H1 (cell line): ENCODE measurements around the gene STAP2. TPM values are rescaled to one million over a fixed set of nuclear protein-coding genes. Genes with fewer than 3 reads are reported as not detected.

ENCODE experiments used
- CTCF ChIA-PET: fragments of 300-600 bp; sonication (Branson Sonifier 250); formaldehyde crosslinking; loops from one replicate; lab custom pipeline; 2021; ENCODE audit not compliant: partially characterized antibody; lab: Charles Lee
- POLR2A ChIA-PET: fragments of 300-600 bp; sonication (Branson Sonifier 250); formaldehyde crosslinking; loops from one replicate; lab custom pipeline; 2021; ENCODE audit warnings: inconsistent platforms; ENCODE audit not compliant: partially characterized antibody; lab: Charles Lee
- DNase-seq, 2 experiments: peaks; one replicate each; pipeline versions ENCODE4 v3.0.0 to v3.0.0-alpha.2; 2010 to 2022; ENCODE audit warnings: low spot score in 2 of 2, low read depth in 1 of 2, mixed read lengths in 1 of 2
- FAIRE-seq: peaks from 2 replicates; lab custom pipeline; 2011; peaks lifted over from hg19 to GRCh38; lab: Jason Lieb, UNC
- H2AFZ ChIP-seq: 2 replicates; pipeline ENCODE4 v1.8.1; 2012; ENCODE audit warnings: low read length, inconsistent platforms
- H2AK5ac ChIP-seq: 2 replicates; pipeline ENCODE4 v1.6.1; 2013; ENCODE audit warnings: low read depth, low read length
- H2BK120ac ChIP-seq: replicated peaks from 2 replicates; pipeline ENCODE3; 2013; ENCODE audit warnings: low read depth, low read length, inconsistent platforms
- H2BK12ac ChIP-seq: 2 replicates; pipeline ENCODE4 v1.6.1; 2013; ENCODE audit warnings: low read depth, low read length
- H2BK15ac ChIP-seq: 2 replicates; pipeline ENCODE4 v1.6.1; 2013; ENCODE audit warnings: low read length
- H2BK20ac ChIP-seq: 2 replicates; pipeline ENCODE4 v1.6.1; 2013; ENCODE audit warnings: low read length
- H2BK5ac ChIP-seq: 2 replicates; pipeline ENCODE4 v1.6.1; 2013; ENCODE audit warnings: low read depth, low read length
- H3K14ac ChIP-seq: 2 replicates; pipeline ENCODE4 v1.6.1; 2013; ENCODE audit warnings: inconsistent platforms; ENCODE audit not compliant: insufficient read length
- H3K18ac ChIP-seq: 2 replicates; pipeline ENCODE4 v1.6.1; 2013; ENCODE audit warnings: low read length; ENCODE audit errors: extremely low read depth
- H3K23ac ChIP-seq: 2 replicates; pipeline ENCODE4 v1.6.1; 2013; ENCODE audit warnings: inconsistent platforms; ENCODE audit not compliant: insufficient read length
- H3K23me2 ChIP-seq: 2 replicates; pipeline ENCODE4 v1.6.1; 2013; ENCODE audit warnings: low read depth, low read length
- H3K27ac ChIP-seq: 2 replicates; pipeline ENCODE4 v1.6.1; 2011; ENCODE audit warnings: low read depth, low read length, inconsistent platforms
- H3K27me3 ChIP-seq, 4 experiments: replicated peaks in 1 of 4; 1 replicate in 1 of 4; 2 replicates in 3 of 4; pipeline versions ENCODE4 v1.6.1 to v1.8.1; 2011 to 2013; ENCODE audit warnings: low read length in 3 of 4, mild to moderate bottlenecking in 3 of 4, inconsistent platforms in 2 of 4, mixed read lengths in 2 of 4, moderate library complexity in 1 of 4; ENCODE audit not compliant: control insufficient read depth in 3 of 4, insufficient read depth in 3 of 4; ENCODE audit errors: extremely low read depth in 1 of 4
- H3K36me3 ChIP-seq, 4 experiments: 2 replicates each; pipeline versions ENCODE4 v1.6.1 to v1.8.1; 2011 to 2013; ENCODE audit warnings: mild to moderate bottlenecking in 4 of 4, low read length in 3 of 4, moderate library complexity in 2 of 4, control low read depth in 1 of 4, inconsistent platforms in 1 of 4; ENCODE audit not compliant: insufficient read depth in 4 of 4, control insufficient read depth in 2 of 4
- H3K4ac ChIP-seq: replicated peaks from 2 replicates; pipeline ENCODE3; 2013; ENCODE audit warnings: low read length, low read depth, mixed read lengths, inconsistent platforms; ENCODE audit not compliant: insufficient read length
- H3K4me1 ChIP-seq, 4 experiments: replicated peaks in 1 of 4; 1 replicate in 1 of 4; 2 replicates in 3 of 4; pipeline versions ENCODE4 v1.6.1 to v1.8.1; 2011 to 2013; ENCODE audit warnings: low read length in 3 of 4, inconsistent platforms in 2 of 4, mixed read lengths in 1 of 4; ENCODE audit not compliant: insufficient read depth in 4 of 4, control insufficient read depth in 3 of 4
- H3K4me2 ChIP-seq, 2 experiments: 2 replicates each; pipeline versions ENCODE4 v1.6.1 to v1.8.1; 2011 to 2013; ENCODE audit warnings: low read depth in 2 of 2, low read length in 2 of 2, control low read depth in 1 of 2, inconsistent platforms in 1 of 2, mild to moderate bottlenecking in 1 of 2; ENCODE audit not compliant: insufficient read depth in 1 of 2
- H3K4me3 ChIP-seq, 4 experiments: fragments of 200-600, 300-600 bp in 1 of 4; sonication (generic), shearing (Covaris generic), sonication (Bioruptor Twin) in 1 of 4; 2 replicates each; pipeline versions ENCODE4 v1.5.1 to v1.8.1; 2011 to 2016; ENCODE audit warnings: low read length in 4 of 4, low read depth in 3 of 4, control low read depth in 2 of 4, inconsistent platforms in 2 of 4, mild to moderate bottlenecking in 2 of 4, mixed read lengths in 1 of 4, moderate library complexity in 1 of 4; ENCODE audit not compliant: insufficient read depth in 2 of 4; ENCODE audit errors: extremely low read depth in 1 of 4
- H3K56ac ChIP-seq: replicated peaks from 2 replicates; pipeline ENCODE3; 2013; ENCODE audit warnings: low read depth, mild to moderate bottlenecking, mixed read lengths, low read length, inconsistent platforms; ENCODE audit not compliant: insufficient read length
- H3K79me1 ChIP-seq: 2 replicates; pipeline ENCODE4 v1.6.1; 2013; ENCODE audit warnings: low read depth, low read length, control low read depth
- H3K79me2 ChIP-seq, 2 experiments: 2 replicates each; pipeline versions ENCODE4 v1.6.1 to v1.8.1; 2012 to 2013; ENCODE audit warnings: low read length in 2 of 2, mild to moderate bottlenecking in 2 of 2, inconsistent platforms in 1 of 2; ENCODE audit not compliant: insufficient read depth in 2 of 2, control insufficient read depth in 1 of 2
- H3K9ac ChIP-seq, 4 experiments: replicated peaks in 1 of 4; 1 replicate in 1 of 4; 2 replicates in 3 of 4; pipeline versions ENCODE4 v1.6.1 to v1.8.1; 2011 to 2013; ENCODE audit warnings: low read depth in 3 of 4, low read length in 3 of 4, control low read depth in 2 of 4, mild to moderate bottlenecking in 2 of 4, moderate library complexity in 2 of 4, inconsistent platforms in 1 of 4; ENCODE audit errors: extremely low read depth in 1 of 4
- H3K9me3 ChIP-seq, 2 experiments: 2 replicates each; pipeline versions ENCODE4 v1.6.1 to v1.8.1; 2012 to 2013; ENCODE audit warnings: mild to moderate bottlenecking in 2 of 2, moderate library complexity in 2 of 2, control low read depth in 1 of 2, inconsistent platforms in 1 of 2, low read depth in 1 of 2, low read length in 1 of 2, mixed read lengths in 1 of 2; ENCODE audit not compliant: insufficient read depth in 2 of 2
- H4K20me1 ChIP-seq, 2 experiments: replicated peaks in 1 of 2; 2 replicates each; pipeline versions ENCODE3 to v1.8.1; 2011 to 2013; ENCODE audit warnings: inconsistent platforms in 2 of 2, low read length in 2 of 2, mild to moderate bottlenecking in 1 of 2; ENCODE audit not compliant: insufficient read depth in 2 of 2, control insufficient read depth in 1 of 2
- H4K5ac ChIP-seq: 2 replicates; pipeline ENCODE4 v1.6.1; 2013; ENCODE audit warnings: low read length, low read depth, mixed read lengths, inconsistent platforms; ENCODE audit not compliant: insufficient read length
- H4K8ac ChIP-seq: 2 replicates; pipeline ENCODE4 v1.8.0; 2013; ENCODE audit warnings: mild to moderate bottlenecking, moderate library complexity, low read length, inconsistent platforms; ENCODE audit not compliant: insufficient read depth; ENCODE audit errors: extremely low read depth
- H4K91ac ChIP-seq: replicated peaks from 2 replicates; pipeline ENCODE3; 2013; ENCODE audit warnings: low read length, mixed read lengths, inconsistent platforms; ENCODE audit not compliant: insufficient read length
- BCL11A ChIP-seq, 2 experiments: IDR thresholded peaks; one replicate each; pipeline ENCODE4 v1.6.1; 2011; ENCODE audit warnings: low read depth in 2 of 2, low read length in 2 of 2, mild to moderate bottlenecking in 2 of 2
- RBBP5 ChIP-seq: IDR thresholded peaks from 2 replicates; pipeline ENCODE4 v1.7.1; 2012; ENCODE audit warnings: low read depth, mild to moderate bottlenecking, inconsistent platforms, low read length, moderate library complexity, borderline replicate concordance
- WGBS, 2 experiments: shearing (Covaris generic) in 1 of 2; methylation state at CpG; one replicate each; pipeline versions ENCODE4 v1.1.6 to v1.1.7; 2013 to 2015; ENCODE audit warnings: low lambda C conversion rate in 2 of 2, mixed read lengths in 2 of 2, inconsistent platforms in 1 of 2, low coverage in 1 of 2, missing lambda C conversion rate in 1 of 2; ENCODE audit not compliant: insufficient replicate concordance in 2 of 2, insufficient coverage in 1 of 2, insufficient read length in 1 of 2; ENCODE audit errors: extremely low coverage in 1 of 2, missing lambda C conversion rate in 1 of 2; 5-methylcytosine and 5-hydroxymethylcytosine counted together
- polyA plus RNA-seq, 7 experiments: library from polyadenylated mRNA; depleted of rRNA in 3 of 7; stranded (reverse) in 5 of 7; unstranded in 2 of 7; fragments of >200 nt in 5 of 7; fragments of 200-250 nt in 2 of 7; gene quantifications; 1 replicate in 5 of 7; 2 replicates in 1 of 7; 4 replicates in 1 of 7; pipeline versions ENCODE4 v1.2.1 to v1.2.3, GENCODE V29; 2011 to 2013; ENCODE audit warnings: missing spikeins in 2 of 7, mixed read lengths in 2 of 7
- total RNA-seq: library from RNA; stranded (reverse); fragmentation: NEBNext Ultra II Directional; extraction: Animal tissue kit (Norgen Biotek cat#: 25700); gene quantifications from 2 replicates; pipeline ENCODE4 v1.2.1, GENCODE V29; 2021
- TF ChIP-seq, protein P1 (sequence below): IDR thresholded peaks from 2 replicates; pipeline ENCODE4 v1.6.1; 2011; ENCODE audit warnings: low read length, improper control_type of control experiment

STAP2 gene
- total and polyA plus RNA-seq, 2 of the 8 experiments (the other 6 are each of a cell fraction or from before 2014, with no cell fraction given): 15.3 to 37.3 TPM

DNA sequence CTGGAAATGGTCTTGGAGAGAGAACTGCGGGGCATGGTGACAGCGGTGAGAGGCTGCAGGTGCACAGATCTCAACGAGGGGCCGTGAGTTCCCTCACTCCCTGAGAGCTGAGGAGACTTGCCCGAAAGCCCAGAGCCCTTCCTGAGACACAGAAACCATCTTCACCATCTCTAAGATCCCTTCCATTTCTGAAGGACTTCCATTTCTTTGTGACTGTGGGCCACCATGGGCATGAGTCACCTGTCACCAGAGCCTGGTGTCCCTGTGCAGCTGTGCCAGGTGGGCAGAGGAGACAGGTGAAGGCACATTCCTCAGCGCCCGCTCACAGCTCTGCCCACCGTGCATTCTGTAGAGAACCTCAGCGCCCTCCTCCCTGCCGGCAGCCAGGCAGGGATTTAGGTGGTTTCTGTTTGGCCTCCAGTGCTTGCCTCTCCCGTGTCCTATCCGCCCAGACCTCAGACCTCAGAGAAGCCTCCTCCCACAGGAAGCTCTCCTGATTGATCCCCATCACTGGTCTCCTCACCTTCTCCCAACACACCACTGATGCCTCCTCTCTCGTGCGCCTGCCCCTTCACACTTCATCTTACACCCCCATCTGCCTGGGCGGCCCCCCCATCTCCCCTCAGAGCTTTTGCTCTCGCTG, 37.5 kb upstream of the STAP2 start:
- H3K79me1 ChIP-seq: peaks cover 18% of the 10 kb centered on the region
- H3K4me2 ChIP-seq: peak overlapping the region in 1 of 2 experiments; percentile 46; a peak in 1 of 4 replicates
- no peak overlapping the region for H2AFZ ChIP-seq
- peak overlapping the region; percentile 78; the same call in 1 of the 2 replicates for H2BK12ac ChIP-seq
- H4K91ac ChIP-seq: no peak overlapping the region
- no peak overlapping the region for H3K23ac ChIP-seq
- no peak overlapping the region for H3K4ac ChIP-seq
- H3K36me3 ChIP-seq: no peaks in the 10 kb centered on the region
- no peak overlapping the region for H2BK120ac ChIP-seq
- no peak for FAIRE-seq
- no peak overlapping the region; the same call in 1 of the 2 replicates for H3K18ac ChIP-seq
- H2BK5ac ChIP-seq: peak overlapping the region; percentile 28
- H3K27me3 ChIP-seq: no peaks in the 10 kb centered on the region
- no peak overlapping the region for H3K4me3 ChIP-seq
- no peak overlapping the region for H4K5ac ChIP-seq
- peak overlapping the region; percentile 25; the same call in 1 of the 2 replicates for H3K27ac ChIP-seq
- no peak overlapping the region for H2BK15ac ChIP-seq
- H2AK5ac ChIP-seq: peak overlapping the region; percentile 9; the same call in 1 of the 2 replicates
- no peaks in the 10 kb centered on the region for H3K23me2 ChIP-seq
- CTCF ChIA-PET: interaction anchor here (0.5 to 6.3 kb wide), 15 partner anchors 8 to 237 kb away, joined by 3 to 72 read pairs (median 6); partner anchors contain the start of genes CHAF1A and SH3GL1
- WGBS, 2 experiments: 84% methylated on average over 16 of the region's 16 CpGs; no CpG with 5 or more reads in 1 of the 2 experiments
- no peaks in the 10 kb centered on the region for H3K9me3 ChIP-seq
- H3K79me2 ChIP-seq: peaks cover 0 to 44% of the 10 kb centered on the region in 2 experiments; a peak in 1 of 4 replicates
- peaks cover 16 to 43% of the 10 kb centered on the region in 2 experiments for H4K20me1 ChIP-seq
- peak overlapping the region; percentile 82 for H4K8ac ChIP-seq
- no peak overlapping the region for H3K14ac ChIP-seq
- DNase-seq: no peak
- no peak overlapping the region; the same call in 1 of the 2 replicates for H2BK20ac ChIP-seq
- H3K4me1 ChIP-seq: peaks cover 5 to 43% (median 35%) of the 10 kb centered on the region in 4 experiments
- no peak overlapping the region for H3K56ac ChIP-seq
- no peak overlapping the region for H3K9ac ChIP-seq
- POLR2A ChIA-PET: interaction anchor here (1.0 to 5.8 kb wide), 14 partner anchors 9 to 48 kb away, joined by 3 to 63 read pairs (median 8); partner anchors contain the start of genes CHAF1A, MPND and SH3GL1
- TF ChIP-seq RBBP5 (no peak), BCL11A (IDR thresholded peaks at IDR 0.05; ENCODE audit: low read depth in 2 of 2, low read length in 2 of 2) (no peak)
- TF ChIP-seq, protein P1, sequence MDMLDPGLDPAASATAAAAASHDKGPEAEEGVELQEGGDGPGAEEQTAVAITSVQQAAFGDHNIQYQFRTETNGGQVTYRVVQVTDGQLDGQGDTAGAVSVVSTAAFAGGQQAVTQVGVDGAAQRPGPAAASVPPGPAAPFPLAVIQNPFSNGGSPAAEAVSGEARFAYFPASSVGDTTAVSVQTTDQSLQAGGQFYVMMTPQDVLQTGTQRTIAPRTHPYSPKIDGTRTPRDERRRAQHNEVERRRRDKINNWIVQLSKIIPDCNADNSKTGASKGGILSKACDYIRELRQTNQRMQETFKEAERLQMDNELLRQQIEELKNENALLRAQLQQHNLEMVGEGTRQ: no peak
